HL-60/S4 treated with phorbol 12-myristate 13-acetate at 8.2 ng/mL for 4 days and 3 days (cell line): ENCODE results near the gene ROBO3.

Experiments used
- in situ Hi-C: fragments of 300-500 bp; cut with MboI; formaldehyde crosslinking; loops from 2 replicates; pipeline ENCODE4 v1.15.0; 2022; ENCODE audit warnings: low sequenced_read_pairs

ROBO3 gene

GRCh38 chr11:124890151-124890550 lies 24.9 kb downstream of the ROBO3 start:
- in situ Hi-C loops: no loop called here

- in situ Hi-C loops: no loop called here
These were observed 25.6 kb downstream of the ROBO3 start for GRCh38 chr11:124890683-124891372.

- in situ Hi-C loops: no loop called here
These were observed 26.2 kb downstream of the ROBO3 start for GRCh38 chr11:124891373-124891861.

DNA sequence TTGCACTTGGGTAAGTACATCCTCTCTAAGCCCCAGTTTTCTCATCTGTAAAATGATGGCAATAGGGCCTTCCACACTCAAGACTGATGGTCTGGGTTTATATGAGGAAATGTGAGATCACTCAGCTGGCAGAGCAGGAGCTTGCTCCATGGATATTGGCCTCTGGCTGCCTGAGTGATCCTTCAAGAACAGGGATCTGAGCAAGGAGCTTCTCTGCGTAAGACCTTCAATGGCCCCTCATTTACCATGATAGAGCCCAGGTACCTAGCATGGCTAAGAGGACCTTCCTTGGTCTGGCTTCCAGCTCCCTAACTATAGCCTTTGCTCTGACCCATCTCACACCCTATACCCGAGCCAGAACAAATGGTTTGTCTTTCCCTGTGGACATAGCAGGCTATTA lies 26.9 kb downstream of the ROBO3 start:
- in situ Hi-C loops: no loop called here

DNA sequence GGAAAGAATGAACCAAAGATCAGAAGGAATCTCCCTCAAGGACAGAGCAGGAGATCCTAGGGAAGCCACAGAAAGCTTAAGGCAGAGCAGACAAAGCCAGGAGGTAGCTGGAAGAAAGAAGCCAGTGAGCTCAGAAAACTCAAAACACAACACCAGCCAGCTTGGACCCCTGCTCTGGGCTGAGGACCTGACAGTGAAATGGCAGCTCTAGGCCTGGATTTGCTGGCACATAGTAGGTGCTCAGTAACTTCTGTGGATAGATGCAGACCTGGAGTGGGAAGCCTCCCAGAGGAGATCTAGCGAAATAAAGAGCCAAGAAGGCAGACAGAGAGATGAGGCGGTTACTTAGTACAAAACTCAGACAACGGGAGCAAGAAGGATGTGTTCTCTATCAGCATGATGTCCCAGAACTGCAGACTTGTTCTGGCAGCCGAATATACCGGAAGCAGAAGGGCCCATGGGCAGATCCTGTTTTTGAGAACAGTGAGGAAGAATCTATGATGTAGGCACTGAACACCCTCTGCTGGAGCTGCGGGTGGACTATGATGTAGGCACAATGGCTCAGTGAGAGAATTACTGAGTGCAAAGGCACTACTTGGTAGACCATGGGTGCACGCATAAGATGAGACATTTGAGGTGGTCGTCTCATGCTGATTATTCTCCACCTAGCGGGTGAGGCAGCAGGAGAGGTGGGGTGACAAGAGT lies 27.7 kb downstream of the ROBO3 start:
- in situ Hi-C loops: no loop called here

- in situ Hi-C loops: no loop called here
These were observed 28.7 kb downstream of the ROBO3 start for GRCh38 chr11:124893781-124894401.

- in situ Hi-C loops: no loop called here
These were observed 29.6 kb downstream of the ROBO3 start for GRCh38 chr11:124894606-124895430.

DNA sequence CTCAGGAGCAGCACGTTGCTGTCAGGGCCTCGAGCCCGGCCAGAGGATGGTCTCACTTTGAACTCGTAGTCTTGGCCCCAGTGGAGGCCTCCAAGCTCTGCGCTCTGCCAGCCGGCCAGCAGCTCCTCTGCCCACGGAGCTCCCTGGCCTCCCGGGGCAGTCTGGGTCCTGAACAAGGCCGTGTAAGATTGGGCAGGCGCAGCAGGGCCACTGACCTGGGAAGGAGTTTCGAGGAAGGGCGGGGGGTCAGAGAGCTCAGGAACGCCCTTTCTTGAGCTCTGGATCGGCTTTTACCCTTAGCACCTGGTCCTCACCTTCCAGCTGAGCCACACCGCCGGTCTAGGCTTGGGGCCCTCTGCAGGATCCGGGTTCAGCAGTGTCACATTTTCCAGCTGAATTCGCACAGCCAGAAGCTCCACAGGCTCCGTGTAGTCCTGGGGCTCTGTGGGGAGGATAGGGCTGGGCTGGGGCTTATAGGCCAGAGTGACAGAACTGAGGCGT lies 30.3 kb downstream of the ROBO3 start:
- in situ Hi-C loops: no loop called here

GRCh38 chr11:124896071-124896750 lies 31.0 kb downstream of the ROBO3 start:
- in situ Hi-C loops: no loop called here

- in situ Hi-C loops: no loop called here
These were observed 31.7 kb downstream of the ROBO3 start for GRCh38 chr11:124896821-124897391.

DNA sequence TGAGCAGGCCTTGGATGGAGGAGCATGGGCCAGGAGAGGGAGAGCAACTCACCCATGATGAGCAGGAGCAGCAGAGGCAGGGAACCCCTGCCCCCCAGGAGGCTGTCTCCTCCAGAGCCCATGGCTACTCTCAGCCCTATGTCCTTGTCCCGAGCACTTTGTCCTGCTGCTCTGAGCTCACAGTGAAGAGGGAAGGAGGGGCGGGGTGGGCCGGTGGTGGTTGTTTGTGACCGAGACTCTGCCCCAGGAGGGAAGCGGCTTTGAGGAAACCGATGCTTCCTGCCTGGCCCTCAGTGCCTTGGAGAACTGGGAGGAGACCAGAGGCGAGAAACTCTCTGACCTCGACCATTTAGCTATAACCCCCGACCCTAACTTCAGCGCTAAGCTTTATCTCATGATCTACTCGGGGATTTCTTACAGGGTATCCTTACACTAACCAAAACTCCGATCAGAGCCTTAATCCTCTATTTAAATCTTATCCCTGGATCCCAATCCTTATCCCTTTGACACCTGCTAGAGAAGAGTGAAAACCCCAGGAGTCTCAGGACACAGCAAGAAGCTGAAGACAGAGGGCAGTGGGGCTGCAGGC lies 32.5 kb downstream of the ROBO3 start, which contains the start of gene ROBO4:
Gene ROBO4 (minus strand): TSS at position 192 of the 589 bp plus-strand sequence. CDS start 70 bp downstream, at position 122.
- in situ Hi-C loops: no loop called here

- in situ Hi-C loops: no loop called here
These were observed 33.0 kb downstream of the ROBO3 start for GRCh38 chr11:124898263-124898680.

GRCh38 chr11:124898711-124899110 lies 33.5 kb downstream of the ROBO3 start:
- in situ Hi-C loops: no loop called here

GRCh38 chr11:124899383-124900145 lies 34.3 kb downstream of the ROBO3 start:
- in situ Hi-C loops: no loop called here

GRCh38 chr11:124900464-124900863 lies 35.2 kb downstream of the ROBO3 start:
- in situ Hi-C loops: no loop called here

GRCh38 chr11:124902616-124903015 lies 37.4 kb downstream of the ROBO3 start:
- in situ Hi-C loops: no loop called here

DNA sequence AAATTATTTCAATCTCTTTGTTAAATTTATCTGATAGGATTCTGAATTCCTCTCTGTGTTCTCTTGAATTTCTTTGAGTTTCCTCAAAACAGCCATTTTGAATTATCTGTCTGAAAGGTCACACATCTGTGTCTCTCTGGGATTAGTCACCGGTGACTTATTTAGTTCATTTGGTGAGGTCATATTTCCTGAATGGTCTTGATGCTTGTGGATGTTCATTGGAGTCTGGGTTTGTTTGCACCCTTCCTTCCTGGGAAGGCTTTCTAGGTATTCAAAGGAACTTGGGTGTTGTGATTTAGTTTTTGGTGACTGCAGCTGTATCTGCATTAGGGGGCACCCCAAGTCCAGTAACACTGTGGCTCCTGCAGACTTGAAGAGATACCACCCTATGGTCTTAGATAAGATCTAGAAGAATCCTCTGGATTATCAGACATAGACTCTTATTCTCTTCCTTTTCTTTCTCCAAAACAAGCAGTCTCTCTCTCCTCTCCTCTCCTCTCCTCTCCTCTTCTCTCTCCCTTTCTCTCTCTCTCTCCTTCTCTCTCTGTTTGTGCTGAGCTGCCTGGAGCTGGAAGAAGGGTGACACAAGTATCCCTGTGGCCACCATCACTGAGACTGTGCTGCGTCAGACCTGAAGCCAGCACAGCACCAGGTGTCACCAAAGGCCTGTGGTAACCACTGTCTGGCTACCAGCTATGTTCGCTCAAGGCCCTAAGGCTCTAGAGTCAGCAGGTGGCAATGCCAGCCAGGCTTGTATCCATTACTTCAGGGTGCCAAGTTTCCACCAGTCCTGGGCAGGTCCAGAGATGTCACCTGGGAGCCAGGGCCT lies 50.5 kb downstream of the ROBO3 start:
- in situ Hi-C loops: no loop called here

GRCh38 chr11:124916370-124916710 lies 51.1 kb downstream of the ROBO3 start:
- in situ Hi-C loops: no loop called here
